Endothelial cell (in vitro differentiated cells): Measurements from ENCODE around the gene CELA3A. TPM values are rescaled to one million over a fixed set of nuclear protein-coding genes. Genes with fewer than 3 reads are reported as not detected.
A peak's percentile ranks its signal among the peaks of the same experiment; 100 is the strongest.

ENCODE experiments used
- DNase-seq: peaks from one replicate; pipeline ENCODE4 v3.0.0; 2021; ENCODE audit warnings: low spot score
- H3K27ac Mint-ChIP-seq: one replicate; pipeline ENCODE4 v1.8.0; 2021; ENCODE audit warnings: mixed read lengths, inconsistent platforms; ENCODE audit not compliant: unreplicated experiment
- H3K27me3 Mint-ChIP-seq: one replicate; pipeline ENCODE4 v1.8.0; 2021; ENCODE audit warnings: mild to moderate bottlenecking, moderate library complexity, mixed read lengths, inconsistent platforms; ENCODE audit not compliant: unreplicated experiment
- H3K36me3 Mint-ChIP-seq: one replicate; pipeline ENCODE4 v1.8.0; 2021; ENCODE audit warnings: mild to moderate bottlenecking, low read depth, mixed read lengths, inconsistent platforms; ENCODE audit not compliant: unreplicated experiment
- H3K4me1 Mint-ChIP-seq: one replicate; pipeline ENCODE4 v1.8.0; 2021; ENCODE audit warnings: mild to moderate bottlenecking, mixed read lengths, inconsistent platforms; ENCODE audit not compliant: unreplicated experiment
- H3K4me3 Mint-ChIP-seq: one replicate; pipeline ENCODE4 v1.8.0; 2021; ENCODE audit warnings: mild to moderate bottlenecking, mixed read lengths, inconsistent platforms; ENCODE audit not compliant: unreplicated experiment
- H3K9me3 Mint-ChIP-seq: one replicate; pipeline ENCODE4 v1.8.0; 2021; ENCODE audit warnings: mixed read lengths, inconsistent platforms; ENCODE audit not compliant: unreplicated experiment
- CTCF ChIP-seq: fragments of 200-600 bp; sonication (generic); IDR thresholded peaks from one replicate; pipeline ENCODE4 v1.5.0; 2021; ENCODE audit warnings: antibody characterized with exemption; ENCODE audit not compliant: unreplicated experiment
- total RNA-seq: library from RNA; stranded (reverse); fragmentation: NEBNext Ultra II Directional; extraction: Animal tissue kit (Norgen Biotek cat#: 25700); gene quantifications from one replicate; pipeline ENCODE4 v1.2.1, GENCODE V29; 2021; ENCODE audit not compliant: unreplicated experiment

The CELA3A gene
- total RNA-seq, 1 donor from 2014 or later: not detected

GRCh38 chr1:22037520-22037919 lies 36.1 kb downstream of the CELA3A start:
- H3K4me1 Mint-ChIP-seq: peaks cover 13% of the 10 kb centered on the region
- no peak overlapping the region for H3K27ac Mint-ChIP-seq
- H3K4me3 Mint-ChIP-seq: no peak overlapping the region
- TF ChIP-seq CTCF: no peak
- no peaks in the 10 kb centered on the region for H3K9me3 Mint-ChIP-seq
- peaks cover 5% of the 10 kb centered on the region for H3K27me3 Mint-ChIP-seq
- H3K36me3 Mint-ChIP-seq: no peaks in the 10 kb centered on the region
- no peak for DNase-seq

GRCh38 chr1:22038036-22038435 lies 36.6 kb downstream of the CELA3A start:
- no peak overlapping the region for H3K27ac Mint-ChIP-seq
- no peak overlapping the region for H3K4me3 Mint-ChIP-seq
- no peaks in the 10 kb centered on the region for H3K9me3 Mint-ChIP-seq
- no peak for TF ChIP-seq CTCF
- H3K4me1 Mint-ChIP-seq: peaks cover 13% of the 10 kb centered on the region
- peaks cover 5% of the 10 kb centered on the region for H3K27me3 Mint-ChIP-seq
- no peaks in the 10 kb centered on the region for H3K36me3 Mint-ChIP-seq
- DNase-seq: no peak

GRCh38 chr1:22039594-22040285 lies 38.3 kb downstream of the CELA3A start:
- Mint-ChIP-seq H3K27ac (peak overlapping the region; percentile 45), H3K4me1 (peaks cover 13% of the 10 kb centered on the region), H3K36me3 (no peaks in the 10 kb centered on the region), H3K27me3 (peaks cover 5% of the 10 kb centered on the region), H3K9me3 (no peaks in the 10 kb centered on the region), H3K4me3 (no peak overlapping the region)
- TF ChIP-seq CTCF: no peak
- DNase-seq: peak; percentile 23

- DNase-seq: no peak
- Mint-ChIP-seq H3K27me3 (peaks cover 5% of the 10 kb centered on the region), H3K27ac (peak overlapping the region; percentile 45), H3K4me1 (peaks cover 13% of the 10 kb centered on the region), H3K9me3 (no peaks in the 10 kb centered on the region), H3K36me3 (peaks cover under 1% of the 10 kb centered on the region), H3K4me3 (no peak overlapping the region)
- TF ChIP-seq CTCF: no peak
These were observed 38.8 kb downstream of the CELA3A start for GRCh38 chr1:22040286-22040623.

GRCh38 chr1:22041505-22041904 lies 40.0 kb downstream of the CELA3A start:
- peaks cover 3% of the 10 kb centered on the region for H3K36me3 Mint-ChIP-seq
- DNase-seq: no peak
- TF ChIP-seq CTCF: no peak
- no peaks in the 10 kb centered on the region for H3K9me3 Mint-ChIP-seq
- peaks cover 5% of the 10 kb centered on the region for H3K27me3 Mint-ChIP-seq
- peak overlapping the region; percentile 58 for H3K27ac Mint-ChIP-seq
- H3K4me3 Mint-ChIP-seq: no peak overlapping the region
- H3K4me1 Mint-ChIP-seq: peaks cover 13% of the 10 kb centered on the region
